ENCODE measurements around the gene HTR3E.

DNA sequence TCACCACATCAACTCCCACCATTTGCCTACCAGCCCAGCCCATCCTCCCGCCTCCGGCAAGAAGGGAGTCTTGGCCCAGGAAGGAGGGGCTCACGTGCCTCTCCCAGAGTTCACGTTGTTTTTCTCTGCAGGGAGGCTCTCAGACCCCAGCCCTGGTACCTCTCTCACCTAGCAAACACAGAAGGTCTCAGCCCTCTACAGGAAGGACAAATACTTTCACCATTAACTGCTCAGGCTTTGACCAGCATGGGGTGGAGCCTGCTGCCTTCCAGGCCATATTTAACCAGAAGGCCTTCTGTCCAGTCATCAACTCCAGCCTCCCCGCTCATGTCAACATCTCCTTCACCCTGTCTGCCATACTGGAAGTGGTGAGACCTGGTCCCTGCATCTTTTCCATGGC lies 19.0 kb upstream of the HTR3E start:
- no peak for TF ChIP-seq EP300 (IDR thresholded peaks at IDR 0.05)
- TF ChIP-seq, protein P1, sequence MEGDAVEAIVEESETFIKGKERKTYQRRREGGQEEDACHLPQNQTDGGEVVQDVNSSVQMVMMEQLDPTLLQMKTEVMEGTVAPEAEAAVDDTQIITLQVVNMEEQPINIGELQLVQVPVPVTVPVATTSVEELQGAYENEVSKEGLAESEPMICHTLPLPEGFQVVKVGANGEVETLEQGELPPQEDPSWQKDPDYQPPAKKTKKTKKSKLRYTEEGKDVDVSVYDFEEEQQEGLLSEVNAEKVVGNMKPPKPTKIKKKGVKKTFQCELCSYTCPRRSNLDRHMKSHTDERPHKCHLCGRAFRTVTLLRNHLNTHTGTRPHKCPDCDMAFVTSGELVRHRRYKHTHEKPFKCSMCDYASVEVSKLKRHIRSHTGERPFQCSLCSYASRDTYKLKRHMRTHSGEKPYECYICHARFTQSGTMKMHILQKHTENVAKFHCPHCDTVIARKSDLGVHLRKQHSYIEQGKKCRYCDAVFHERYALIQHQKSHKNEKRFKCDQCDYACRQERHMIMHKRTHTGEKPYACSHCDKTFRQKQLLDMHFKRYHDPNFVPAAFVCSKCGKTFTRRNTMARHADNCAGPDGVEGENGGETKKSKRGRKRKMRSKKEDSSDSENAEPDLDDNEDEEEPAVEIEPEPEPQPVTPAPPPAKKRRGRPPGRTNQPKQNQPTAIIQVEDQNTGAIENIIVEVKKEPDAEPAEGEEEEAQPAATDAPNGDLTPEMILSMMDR (IDR thresholded peaks at IDR 0.05) = no peak
